ENCODE measurements around the gene TMEM135. TPM values are rescaled to one million over a fixed set of nuclear protein-coding genes. Genes with fewer than 3 reads are reported as not detected.

Gene TMEM135
- total RNA-seq, 1 donor from 2014 or later: 46.4 TPM

DNA sequence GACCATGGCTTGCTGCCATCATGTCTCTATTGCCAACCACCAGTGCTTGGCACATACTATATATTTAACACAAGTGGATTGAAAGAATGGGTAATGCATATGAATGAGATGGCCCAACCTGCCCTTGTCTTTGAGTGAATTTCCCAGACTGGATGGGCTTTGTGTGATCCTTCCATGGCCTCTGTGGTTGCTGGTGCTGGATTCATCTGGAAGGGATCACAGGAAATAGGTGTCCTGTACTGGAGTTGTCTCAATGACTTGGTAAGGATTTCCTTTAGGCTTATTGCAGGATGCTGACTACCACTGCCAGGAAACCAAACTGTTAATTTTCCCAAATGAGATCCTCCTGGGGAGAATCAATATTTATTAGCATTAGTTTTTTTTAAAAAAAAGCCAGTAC, 328.6 kb downstream of the TMEM135 start:
- H3K4me1 ChIP-seq: peaks cover 15% of the 10 kb centered on the region
- H3K9me3 ChIP-seq (ENCODE audit: low read depth): no peaks in the 10 kb centered on the region
- no peaks in the 10 kb centered on the region for H3K9me3 Mint-ChIP-seq
- H3K27me3 Mint-ChIP-seq (ENCODE audit: insufficient read depth, low read depth): peaks cover 3% of the 10 kb centered on the region
- no peak for TF ChIP-seq EZH2 (IDR thresholded peaks at IDR 0.05)
- no peak for TF ChIP-seq EZH2phosphoT487 (IDR thresholded peaks at IDR 0.05)
- TF ChIP-seq, protein P1, sequence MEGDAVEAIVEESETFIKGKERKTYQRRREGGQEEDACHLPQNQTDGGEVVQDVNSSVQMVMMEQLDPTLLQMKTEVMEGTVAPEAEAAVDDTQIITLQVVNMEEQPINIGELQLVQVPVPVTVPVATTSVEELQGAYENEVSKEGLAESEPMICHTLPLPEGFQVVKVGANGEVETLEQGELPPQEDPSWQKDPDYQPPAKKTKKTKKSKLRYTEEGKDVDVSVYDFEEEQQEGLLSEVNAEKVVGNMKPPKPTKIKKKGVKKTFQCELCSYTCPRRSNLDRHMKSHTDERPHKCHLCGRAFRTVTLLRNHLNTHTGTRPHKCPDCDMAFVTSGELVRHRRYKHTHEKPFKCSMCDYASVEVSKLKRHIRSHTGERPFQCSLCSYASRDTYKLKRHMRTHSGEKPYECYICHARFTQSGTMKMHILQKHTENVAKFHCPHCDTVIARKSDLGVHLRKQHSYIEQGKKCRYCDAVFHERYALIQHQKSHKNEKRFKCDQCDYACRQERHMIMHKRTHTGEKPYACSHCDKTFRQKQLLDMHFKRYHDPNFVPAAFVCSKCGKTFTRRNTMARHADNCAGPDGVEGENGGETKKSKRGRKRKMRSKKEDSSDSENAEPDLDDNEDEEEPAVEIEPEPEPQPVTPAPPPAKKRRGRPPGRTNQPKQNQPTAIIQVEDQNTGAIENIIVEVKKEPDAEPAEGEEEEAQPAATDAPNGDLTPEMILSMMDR (IDR thresholded peaks at IDR 0.05): no peak
- H3K9ac ChIP-seq: no peak overlapping the region
- no peaks in the 10 kb centered on the region for H3K36me3 ChIP-seq
- no peak overlapping the region for H3K27ac Mint-ChIP-seq
- H3K27ac ChIP-seq: no peak overlapping the region
- H3K27me3 ChIP-seq: no peaks in the 10 kb centered on the region
- H3F3A ChIP-seq (ENCODE audit: low read depth): no peaks in the 10 kb centered on the region
- H3K4me1 Mint-ChIP-seq: peaks cover 14% of the 10 kb centered on the region
- no peak for DNase-seq (ENCODE audit: low spot score)
- H2AFZ ChIP-seq (replicated peaks): no peak overlapping the region
- no peaks in the 10 kb centered on the region for H3K79me2 ChIP-seq (ENCODE audit: low read depth)
- no peaks in the 10 kb centered on the region for H3K36me3 Mint-ChIP-seq
- no peaks in the 10 kb centered on the region for H4K20me1 ChIP-seq (ENCODE audit: low read depth)
- H3K4me2 ChIP-seq: no peak overlapping the region
- no peak overlapping the region for H3K4me3 Mint-ChIP-seq
- H3K4me3 ChIP-seq: no peak overlapping the region

DNA sequence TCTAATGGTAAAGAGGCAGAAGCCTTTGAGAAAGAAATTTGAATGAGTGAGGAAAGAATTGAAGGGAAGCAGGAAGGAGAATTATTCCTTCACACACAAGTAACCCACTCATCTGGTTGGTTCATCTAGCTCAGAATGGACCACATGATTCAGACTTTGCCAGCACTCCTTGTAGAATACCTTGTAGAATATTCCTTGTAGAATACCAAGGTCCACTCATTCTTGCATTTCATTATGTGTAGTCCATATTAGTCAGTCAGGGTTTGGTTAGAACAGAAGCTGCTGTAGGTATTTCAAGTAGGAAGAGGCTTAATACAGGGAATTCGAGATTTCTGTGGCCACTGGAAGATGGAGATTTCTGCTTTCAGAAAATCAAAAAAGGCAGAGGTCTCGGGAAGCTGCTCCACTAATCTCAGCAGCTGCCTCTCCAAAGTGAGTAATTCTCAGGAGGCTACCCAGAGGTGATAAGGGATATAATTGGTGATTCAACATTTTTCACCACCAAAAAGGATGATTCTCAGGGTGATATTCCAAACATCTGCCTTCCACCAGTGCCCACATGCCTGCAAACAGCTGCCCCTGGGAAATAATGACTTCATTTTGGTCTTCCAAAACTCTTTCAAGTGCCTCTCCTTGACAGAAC, 329.1 kb downstream of the TMEM135 start:
- Mint-ChIP-seq H3K4me3 (no peak overlapping the region), H3K27ac (no peak overlapping the region), H3K27me3 (ENCODE audit: insufficient read depth, low read depth) (peaks cover 3% of the 10 kb centered on the region), H3K4me1 (peaks cover 17% of the 10 kb centered on the region), H3K36me3 (no peaks in the 10 kb centered on the region), H3K9me3 (no peaks in the 10 kb centered on the region)
- no peak overlapping the region for H3K27ac ChIP-seq
- H3K79me2 ChIP-seq (ENCODE audit: low read depth): no peaks in the 10 kb centered on the region
- H3F3A ChIP-seq (ENCODE audit: low read depth): no peaks in the 10 kb centered on the region
- H3K9ac ChIP-seq: no peak overlapping the region
- H3K27me3 ChIP-seq: no peaks in the 10 kb centered on the region
- no peak overlapping the region for H3K4me2 ChIP-seq
- DNase-seq (ENCODE audit: low spot score): no peak
- no peaks in the 10 kb centered on the region for H3K9me3 ChIP-seq (ENCODE audit: low read depth)
- H2AFZ ChIP-seq (replicated peaks): no peak overlapping the region
- H3K4me3 ChIP-seq: no peak overlapping the region
- H4K20me1 ChIP-seq (ENCODE audit: low read depth): no peaks in the 10 kb centered on the region
- peaks cover 15% of the 10 kb centered on the region for H3K4me1 ChIP-seq
- TF ChIP-seq EZH2 (IDR thresholded peaks at IDR 0.05) (no peak), EZH2phosphoT487 (IDR thresholded peaks at IDR 0.05) (no peak)
- TF ChIP-seq, protein P1 (IDR thresholded peaks at IDR 0.05): no peak
- H3K36me3 ChIP-seq: no peaks in the 10 kb centered on the region

DNA sequence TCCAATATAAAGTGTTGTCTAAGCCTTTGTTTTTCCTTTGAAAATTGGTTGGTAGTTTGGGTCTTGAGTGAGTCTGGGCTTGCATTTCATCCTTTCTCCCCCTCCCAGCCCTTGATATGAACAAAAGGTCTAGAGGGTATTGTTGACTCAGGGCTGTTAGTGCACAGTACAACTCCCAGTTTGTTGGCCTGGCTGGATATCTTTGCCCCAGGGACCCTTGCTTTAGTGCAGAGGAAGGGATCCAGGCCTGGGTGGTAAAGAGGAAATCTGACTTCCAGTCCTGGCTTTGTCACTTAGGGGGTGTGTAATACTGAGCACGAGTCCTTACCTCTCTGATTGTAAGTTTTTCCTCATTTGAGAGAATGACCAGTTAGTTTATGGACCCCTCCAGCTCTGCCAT, 330.4 kb downstream of the TMEM135 start:
- no peaks in the 10 kb centered on the region for H3K9me3 Mint-ChIP-seq
- Histone ChIP-seq H2AFZ (replicated peaks) (no peak overlapping the region), H3K9ac (no peak overlapping the region), H3K36me3 (no peaks in the 10 kb centered on the region), H3K27ac (no peak overlapping the region), H3K79me2 (ENCODE audit: low read depth) (no peaks in the 10 kb centered on the region), H3F3A (ENCODE audit: low read depth) (no peaks in the 10 kb centered on the region), H3K4me2 (no peak overlapping the region), H3K4me1 (peaks cover 15% of the 10 kb centered on the region), H4K20me1 (ENCODE audit: low read depth) (no peaks in the 10 kb centered on the region), H3K27me3 (no peaks in the 10 kb centered on the region), H3K4me3 (no peak overlapping the region), H3K9me3 (ENCODE audit: low read depth) (no peaks in the 10 kb centered on the region)
- no peaks in the 10 kb centered on the region for H3K36me3 Mint-ChIP-seq
- peaks cover 17% of the 10 kb centered on the region for H3K4me1 Mint-ChIP-seq
- peaks cover 3% of the 10 kb centered on the region for H3K27me3 Mint-ChIP-seq (ENCODE audit: insufficient read depth, low read depth)
- H3K27ac Mint-ChIP-seq: no peak overlapping the region
- H3K4me3 Mint-ChIP-seq: no peak overlapping the region
- TF ChIP-seq EZH2phosphoT487 (IDR thresholded peaks at IDR 0.05) (no peak), EZH2 (IDR thresholded peaks at IDR 0.05) (no peak)
- TF ChIP-seq, protein P1 (IDR thresholded peaks at IDR 0.05): no peak
- no peak for DNase-seq (ENCODE audit: low spot score)

Measured in neural progenitor cell (in vitro differentiated cells).